Skeletal muscle cell (primary cell): ENCODE measurements around the gene NXPE2.
"Not testable (repeated sequence)": the region's sequence is repeated elsewhere in the genome, so short reads cannot be mapped to it uniquely, and the experiment has no call there.

Experiments
- DNase-seq: peaks from one replicate; pipeline ENCODE4 v3.0.0-alpha.2; 2010; ENCODE audit warnings: low read depth
- H3K4me3 ChIP-seq: 2 replicates; pipeline ENCODE4 v1.5.1; 2011; ENCODE audit warnings: low read depth, mild to moderate bottlenecking, control low read depth, low read length, moderate library complexity

NXPE2 gene

DNA sequence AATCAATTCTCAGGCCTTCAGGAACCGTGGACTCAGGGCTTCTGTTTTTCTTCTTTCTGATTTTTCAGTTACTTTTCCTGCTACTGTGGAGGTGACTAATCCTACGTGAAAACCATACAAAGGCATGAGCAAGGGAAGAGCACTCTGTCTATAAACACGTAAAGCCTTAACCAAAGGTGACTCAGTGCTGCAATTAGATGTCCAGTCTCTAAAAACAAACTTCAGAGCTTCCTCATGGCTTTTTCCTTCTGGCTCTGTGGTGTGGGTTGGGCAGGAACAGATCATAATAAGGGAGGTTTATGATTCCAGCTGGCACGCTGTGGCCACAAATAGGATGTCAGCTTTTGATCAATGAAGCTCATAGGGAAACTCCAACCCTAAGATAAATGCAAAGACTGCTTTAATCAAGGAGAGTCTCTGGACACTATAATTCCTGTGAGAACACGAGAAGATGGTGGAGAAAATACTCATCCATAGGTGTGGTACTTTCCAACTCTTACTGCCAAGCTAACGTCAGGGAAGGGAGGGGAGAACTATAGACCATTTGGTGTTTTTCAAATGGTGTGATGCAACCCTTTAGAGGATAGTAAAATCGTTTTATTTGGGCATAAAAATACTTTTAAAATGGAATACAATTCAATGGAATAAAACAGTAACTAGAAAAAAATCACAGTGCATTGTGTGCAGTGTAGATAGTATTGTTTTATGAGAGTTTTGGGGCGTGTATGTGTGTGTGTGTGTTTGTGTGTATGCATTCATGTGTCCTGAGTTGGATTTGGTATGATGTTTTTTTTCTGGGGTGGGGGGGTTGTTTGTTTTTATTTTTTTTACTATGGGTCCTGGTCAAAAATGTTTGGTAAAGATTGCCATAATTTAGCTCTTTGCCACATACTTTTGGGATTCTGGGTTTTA, at the start of gene NXPE2:
Gene NXPE2 (plus strand): TSS at position 403 of the 912 bp plus-strand sequence. CDS start 49 bp downstream, at position 452.
- H3K4me3 ChIP-seq = no peak within 1 kb of the TSS
- peak; percentile 6 for DNase-seq

DNA sequence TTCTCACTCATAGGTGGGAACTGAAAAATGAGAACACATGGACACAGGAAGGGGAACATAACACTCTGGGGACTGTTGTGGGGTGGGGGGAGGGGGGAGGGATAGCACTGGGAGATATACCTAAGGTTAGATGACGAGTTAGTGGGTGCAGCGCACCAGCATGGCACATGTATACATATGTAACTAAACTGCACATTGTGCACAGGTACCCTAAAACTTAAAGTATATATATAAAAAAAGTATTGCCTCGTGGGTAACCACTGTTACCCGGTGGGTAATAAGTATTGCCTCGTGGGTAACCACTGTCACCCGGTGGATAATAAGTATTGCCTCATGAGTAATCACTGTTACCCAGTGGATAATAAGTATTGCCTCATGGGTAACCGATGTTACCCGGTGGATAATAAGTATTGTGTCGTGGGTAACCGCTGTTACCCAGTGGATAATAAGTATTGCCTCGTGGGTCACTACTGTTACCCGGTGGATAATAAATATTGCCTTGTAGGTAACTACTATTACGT, 46.8 kb upstream of the NXPE2 start:
- DNase-seq, H3K4me3 ChIP-seq: not testable (repeated sequence)

DNA sequence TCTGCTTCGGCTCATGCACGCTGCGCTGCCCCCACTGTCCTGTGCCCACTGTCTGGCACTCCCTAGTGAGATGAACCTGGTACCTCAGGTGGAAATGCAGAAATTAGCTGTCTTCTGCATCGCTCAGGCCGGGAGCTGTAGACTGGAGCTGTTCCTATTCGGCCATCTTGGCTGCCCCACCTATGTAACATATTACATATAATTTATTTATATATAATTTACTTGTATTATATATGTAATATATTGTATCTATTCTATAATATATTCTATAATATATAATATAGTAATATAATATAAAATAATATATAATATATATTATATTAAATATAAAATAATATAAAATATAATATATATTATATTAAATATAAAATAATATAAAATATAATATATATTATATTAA, 38.9 kb upstream of the NXPE2 start:
- DNase-seq, H3K4me3 ChIP-seq: not testable (repeated sequence)

DNA sequence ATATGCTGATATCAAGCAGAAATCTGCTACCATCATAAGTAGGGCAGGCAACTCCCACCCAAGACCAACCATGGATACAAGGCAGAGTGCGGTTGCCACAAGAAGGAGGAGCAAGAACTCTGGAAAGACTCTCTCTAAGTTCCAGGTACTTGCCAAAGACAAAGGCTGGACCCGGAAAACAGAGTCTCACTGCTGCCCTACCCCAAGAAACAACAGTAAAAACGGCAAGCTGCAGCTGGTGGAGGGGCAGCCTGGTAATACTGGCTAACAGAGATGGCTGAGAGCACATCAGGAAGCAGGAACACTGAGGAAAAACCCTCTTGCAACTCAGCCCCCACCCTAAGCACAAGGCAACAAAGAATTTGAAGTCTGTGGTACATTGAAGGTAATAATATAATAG, 27.7 kb upstream of the NXPE2 start:
- no peak for DNase-seq
- H3K4me3 ChIP-seq = no peak overlapping the region

DNA sequence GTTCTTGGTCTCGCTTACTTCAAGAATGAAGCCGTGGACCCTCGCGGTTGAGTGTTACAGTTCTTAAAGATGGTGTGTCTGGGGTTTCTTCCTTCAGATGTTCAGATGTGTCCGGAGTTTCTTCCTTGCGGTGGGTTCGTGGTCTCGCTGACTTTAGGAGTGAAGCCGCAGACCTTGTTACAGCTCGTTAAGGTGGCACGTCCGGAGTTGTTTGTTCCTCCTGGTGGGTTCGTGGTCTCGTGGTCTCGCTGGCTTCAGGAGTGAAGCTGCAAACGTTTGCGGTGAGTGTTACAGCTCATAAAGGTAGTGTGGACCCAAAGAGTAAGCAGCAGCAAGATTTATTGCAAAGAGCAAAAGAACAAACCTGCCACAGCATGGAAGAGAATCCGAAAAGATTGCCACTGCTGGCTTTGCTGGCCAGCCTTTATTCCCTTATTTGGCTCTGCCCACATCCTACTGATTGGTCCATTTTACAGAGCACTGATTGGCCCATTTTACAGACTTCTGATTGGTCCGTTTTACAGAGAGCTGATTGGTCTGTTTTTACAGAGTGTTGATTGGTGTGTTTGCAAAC, 27.1 kb upstream of the NXPE2 start:
- no peak for DNase-seq
- no peak overlapping the region for H3K4me3 ChIP-seq

DNA sequence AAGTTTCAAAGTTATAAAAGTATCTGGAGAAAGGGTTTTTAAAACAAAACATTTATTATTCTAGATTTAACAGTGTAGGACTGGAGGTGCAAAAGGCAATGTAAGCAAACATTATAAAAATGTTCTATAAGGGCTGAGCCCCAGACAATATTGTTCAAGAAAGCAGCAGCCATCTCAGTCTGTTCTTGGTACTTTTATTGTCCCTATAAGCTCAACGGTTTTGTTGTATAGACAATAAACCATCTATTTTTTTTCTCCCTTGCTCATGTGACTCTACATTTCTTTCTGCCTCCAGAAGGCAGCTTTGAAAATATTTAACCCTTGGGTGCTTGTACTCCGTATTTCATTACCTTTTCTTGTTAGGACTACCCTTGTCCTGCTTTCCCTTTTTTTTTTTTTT, 25.2 kb upstream of the NXPE2 start:
- DNase-seq = no peak
- no peak overlapping the region for H3K4me3 ChIP-seq

DNA sequence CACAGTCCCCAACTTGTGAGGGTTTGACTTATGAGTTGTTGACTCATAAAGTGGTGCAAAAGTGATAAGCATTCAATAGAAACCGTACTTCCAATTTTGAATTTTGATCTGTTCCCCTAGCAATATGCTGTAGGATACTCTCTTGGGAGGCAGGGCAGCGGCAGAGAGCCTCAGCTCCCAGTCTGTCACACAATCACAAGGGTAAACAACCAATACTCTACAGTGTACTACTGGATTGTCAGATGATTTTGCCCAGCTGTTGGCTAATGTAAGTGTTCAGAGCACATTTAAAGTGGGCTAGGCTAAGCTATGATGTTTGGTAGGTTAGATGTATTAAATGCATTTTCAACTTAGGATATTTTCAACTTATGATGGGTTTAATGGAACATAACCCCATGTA, 13.7 kb upstream of the NXPE2 start:
- no peak for DNase-seq
- H3K4me3 ChIP-seq = no peak overlapping the region

DNA sequence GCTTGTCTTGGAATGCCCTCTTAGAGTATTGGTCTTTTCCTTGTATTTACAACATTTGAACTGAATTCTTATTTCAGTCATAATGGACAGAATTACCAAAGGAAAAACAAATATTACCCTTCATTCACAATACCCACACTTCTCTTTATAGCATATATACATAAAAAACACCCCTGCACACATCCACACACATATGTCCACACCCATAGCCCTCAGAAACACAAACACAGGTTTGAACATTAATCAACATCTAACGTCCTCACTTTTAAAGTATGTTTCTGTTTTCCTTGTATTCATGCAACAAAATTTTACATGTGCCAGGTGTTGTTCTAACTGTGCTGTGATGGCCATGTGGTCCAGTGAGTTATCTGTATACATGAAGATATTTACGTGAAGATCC, 11.6 kb upstream of the NXPE2 start:
- DNase-seq = no peak

DNA sequence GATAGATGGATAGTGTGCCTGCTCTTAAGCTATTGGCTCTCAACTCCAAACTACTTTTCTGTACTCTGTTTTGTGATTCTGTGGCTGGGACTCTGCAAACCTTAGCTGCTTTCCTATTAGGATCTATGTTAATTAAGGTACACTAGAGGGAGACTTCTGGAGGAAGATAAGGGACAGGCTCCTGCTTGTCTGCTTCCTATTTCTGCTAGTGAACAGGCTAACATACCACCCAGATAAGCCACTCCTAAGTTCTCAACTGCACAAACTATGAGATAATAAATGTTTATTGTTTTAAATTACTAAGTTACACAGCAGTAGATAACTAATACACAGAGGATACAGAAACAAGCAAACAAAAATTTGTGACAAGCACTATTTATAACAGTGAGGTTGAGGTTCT, 10.2 kb upstream of the NXPE2 start:
- H3K4me3 ChIP-seq = no peak overlapping the region
- no peak for DNase-seq

More for the DNA sequence above, 11.6 kb upstream of the NXPE2 start:
- no peak overlapping the region for H3K4me3 ChIP-seq

DNA sequence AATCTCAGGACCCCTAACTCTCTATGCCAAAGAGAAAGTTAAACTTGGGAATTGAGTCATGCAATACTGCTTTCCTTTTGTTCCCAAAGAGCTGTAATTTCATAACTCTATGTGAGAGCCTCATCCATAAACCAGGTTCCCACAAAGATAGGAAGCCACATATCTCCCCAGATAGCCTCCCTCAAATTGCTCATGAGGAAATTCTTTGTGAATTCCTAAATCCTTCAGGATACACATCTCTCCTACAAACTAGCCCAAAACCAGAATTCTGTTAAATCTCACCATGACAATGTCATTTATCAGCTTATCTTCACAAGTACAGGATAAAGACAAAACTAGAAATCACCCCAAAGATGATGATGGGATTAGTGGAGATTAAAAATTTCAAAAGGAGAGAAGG, 4.7 kb upstream of the NXPE2 start:
- H3K4me3 ChIP-seq = no peak overlapping the region
- no peak for DNase-seq

DNA sequence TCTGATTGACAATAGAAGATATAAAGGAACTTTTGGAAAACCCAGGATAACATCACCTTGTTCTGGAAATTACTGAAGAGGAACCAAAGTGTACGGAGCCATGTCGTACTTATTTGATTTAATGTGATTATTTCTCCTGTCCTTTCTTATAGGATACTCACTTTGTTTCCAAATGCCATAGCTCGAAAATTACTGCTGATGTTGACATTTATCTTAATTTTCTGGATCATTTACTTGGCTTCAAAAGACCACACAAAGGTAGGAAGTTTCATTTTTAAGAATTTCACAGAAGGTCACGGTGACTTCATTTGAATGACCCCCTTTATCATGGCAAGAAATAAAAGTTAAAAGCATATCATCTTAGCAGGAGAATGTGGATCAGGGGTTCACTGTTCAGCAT, 1.2 kb downstream of the NXPE2 start:
- DNase-seq = no peak
- no peak overlapping the region for H3K4me3 ChIP-seq

DNA sequence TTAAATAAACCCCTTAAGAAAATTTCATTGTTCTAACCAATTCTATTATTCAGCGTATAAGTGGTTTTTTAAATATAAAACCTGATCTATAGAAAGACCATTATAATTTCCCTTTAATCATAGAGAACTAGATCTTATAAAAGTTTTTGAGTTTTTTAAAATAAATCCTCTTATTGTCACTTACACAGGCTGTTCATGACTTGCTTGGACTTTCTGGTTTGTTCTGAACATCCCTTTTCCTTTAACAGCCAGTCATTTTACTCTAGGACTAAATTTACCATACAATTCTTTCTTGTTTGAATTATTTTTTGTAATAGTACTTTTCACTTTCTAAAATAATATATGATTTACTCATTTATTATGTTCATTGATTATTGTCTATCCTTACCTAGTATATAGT, 4.7 kb downstream of the NXPE2 start:
- no peak overlapping the region for H3K4me3 ChIP-seq
- no peak for DNase-seq

DNA sequence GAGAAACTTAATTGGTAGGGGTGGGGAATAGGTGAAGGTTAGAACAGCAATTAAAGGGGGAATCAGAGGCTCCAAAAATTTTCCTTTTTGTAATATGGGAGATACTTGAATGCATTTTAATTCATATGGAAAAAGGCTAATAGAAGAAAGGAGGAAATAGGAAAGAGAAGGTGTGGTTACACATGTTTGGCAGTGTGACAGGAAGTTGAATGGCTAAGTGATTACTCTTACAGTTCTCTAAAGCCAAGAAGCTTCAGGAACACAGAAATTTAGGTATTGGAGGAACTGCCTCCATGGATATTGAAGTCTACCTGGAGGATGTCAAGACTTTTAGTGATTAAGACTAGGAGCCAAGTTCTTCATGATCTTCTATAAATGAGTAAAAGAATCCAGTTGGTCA, 6.3 kb downstream of the NXPE2 start:
- DNase-seq = no peak
- no peak overlapping the region for H3K4me3 ChIP-seq

DNA sequence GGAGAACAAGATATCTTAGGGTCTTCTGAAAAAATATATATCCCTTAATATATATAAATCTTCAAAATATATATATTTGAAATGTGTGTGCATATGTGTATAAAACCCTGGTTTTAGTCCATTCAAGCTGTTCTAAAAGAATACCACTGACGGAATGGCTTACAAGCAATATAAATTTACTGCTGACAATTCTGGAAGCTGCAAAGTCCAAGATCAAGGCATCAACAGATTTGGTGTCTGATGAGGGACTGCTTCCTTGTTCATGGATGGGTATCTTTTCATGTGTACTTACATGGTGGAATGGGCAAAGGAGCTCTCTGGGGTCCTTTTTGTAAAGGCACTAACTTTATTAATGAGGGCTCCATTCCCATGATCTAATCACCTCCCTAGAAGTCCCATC, 6.8 kb downstream of the NXPE2 start:
- DNase-seq = no peak

DNA sequence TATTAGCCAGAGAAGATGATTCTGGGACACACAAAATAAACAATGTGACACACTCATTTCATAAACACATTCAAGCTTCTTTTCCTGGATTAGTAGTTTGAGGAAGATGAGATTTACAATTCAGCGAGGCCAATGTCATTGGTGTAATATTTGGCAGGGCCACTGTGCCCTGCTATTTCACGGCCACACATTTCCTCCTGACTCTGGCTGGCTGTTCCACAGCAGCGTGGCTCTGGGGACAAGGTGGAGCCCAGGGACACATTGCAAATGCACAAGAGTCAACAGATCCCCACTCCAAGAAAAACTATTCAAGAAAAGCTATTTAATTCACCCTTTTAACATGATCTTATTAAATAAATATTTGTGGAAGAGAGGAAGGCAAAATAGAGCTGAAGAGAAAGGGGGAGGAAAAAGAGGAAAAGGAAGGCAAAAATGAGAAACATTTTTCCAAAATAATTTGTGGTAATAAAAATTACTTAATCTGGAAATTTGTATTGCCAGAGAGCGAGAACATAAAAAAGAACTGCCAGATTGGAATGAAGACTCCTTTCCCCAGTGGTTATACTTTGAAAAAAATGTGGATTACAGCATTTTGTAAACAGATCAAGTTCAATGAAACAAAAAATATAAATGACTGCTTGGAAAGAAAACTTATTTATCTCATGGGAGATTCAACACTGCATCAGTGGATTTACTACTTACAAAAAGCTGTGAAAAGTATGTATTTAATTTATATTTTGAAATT, 27.1 kb downstream of the NXPE2 start:
- no peak for DNase-seq
- H3K4me3 ChIP-seq = no peak overlapping the region

More for the DNA sequence above, 6.8 kb downstream of the NXPE2 start:
- H3K4me3 ChIP-seq = no peak overlapping the region

DNA sequence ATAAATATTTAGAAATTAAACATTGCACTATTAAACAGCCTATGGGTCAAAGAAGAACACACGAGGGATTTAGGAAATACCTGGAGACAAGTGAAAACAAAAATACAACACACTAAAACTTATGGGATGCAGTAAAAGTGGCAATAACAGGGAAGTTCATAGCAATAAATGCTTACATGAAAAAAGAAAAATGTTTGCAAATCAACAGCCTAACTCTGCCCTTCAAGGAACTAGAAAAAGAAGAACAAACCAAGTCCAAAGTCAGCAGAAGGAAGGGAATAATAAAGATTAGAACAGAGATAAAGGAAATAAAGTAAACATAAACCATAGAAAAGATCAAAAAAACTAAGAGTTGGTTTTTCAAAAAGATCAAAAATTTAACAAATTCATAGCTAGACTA, 31.6 kb downstream of the NXPE2 start:
- no peak for DNase-seq
- H3K4me3 ChIP-seq = no peak overlapping the region

DNA sequence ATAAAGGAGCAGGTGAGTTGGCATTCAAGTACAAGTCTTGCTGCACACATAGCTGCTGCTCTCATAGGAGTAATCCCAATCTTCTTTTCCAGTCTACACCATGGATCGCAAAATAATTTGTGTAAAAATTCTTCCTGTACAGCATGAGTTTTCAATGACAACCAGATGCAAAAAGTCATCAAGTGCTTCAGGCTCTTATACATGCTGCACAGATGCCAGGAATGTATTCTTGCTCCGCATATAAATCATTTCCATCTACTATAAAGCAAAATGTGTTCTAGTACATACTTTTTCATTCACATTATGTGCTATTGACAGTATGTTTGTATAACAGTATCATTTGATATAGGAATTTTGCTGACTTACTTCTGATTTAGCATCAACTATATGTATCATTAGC, 35.4 kb downstream of the NXPE2 start:
- H3K4me3 ChIP-seq = no peak overlapping the region
- DNase-seq = no peak

DNA sequence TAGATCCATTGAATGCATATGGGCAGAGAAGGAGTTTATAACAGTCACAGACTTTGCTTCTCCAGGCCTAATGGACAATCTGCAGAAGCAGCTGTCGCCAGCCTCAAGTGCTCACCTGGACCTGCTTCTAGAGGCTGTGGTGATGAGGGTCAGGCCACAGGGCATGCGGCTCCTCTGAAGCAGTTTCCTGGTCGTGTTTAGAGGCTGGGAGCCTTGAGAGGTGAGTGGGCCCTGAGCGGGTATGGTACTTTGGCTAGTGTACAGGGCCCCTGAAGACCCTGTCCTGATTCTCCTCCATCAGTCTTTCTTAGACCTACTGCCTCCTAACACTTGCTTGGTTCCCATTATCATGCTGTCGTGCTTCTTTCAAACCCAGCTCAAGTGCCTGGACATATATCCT, 41.2 kb downstream of the NXPE2 start:
- no peak overlapping the region for H3K4me3 ChIP-seq
- no peak for DNase-seq

DNA sequence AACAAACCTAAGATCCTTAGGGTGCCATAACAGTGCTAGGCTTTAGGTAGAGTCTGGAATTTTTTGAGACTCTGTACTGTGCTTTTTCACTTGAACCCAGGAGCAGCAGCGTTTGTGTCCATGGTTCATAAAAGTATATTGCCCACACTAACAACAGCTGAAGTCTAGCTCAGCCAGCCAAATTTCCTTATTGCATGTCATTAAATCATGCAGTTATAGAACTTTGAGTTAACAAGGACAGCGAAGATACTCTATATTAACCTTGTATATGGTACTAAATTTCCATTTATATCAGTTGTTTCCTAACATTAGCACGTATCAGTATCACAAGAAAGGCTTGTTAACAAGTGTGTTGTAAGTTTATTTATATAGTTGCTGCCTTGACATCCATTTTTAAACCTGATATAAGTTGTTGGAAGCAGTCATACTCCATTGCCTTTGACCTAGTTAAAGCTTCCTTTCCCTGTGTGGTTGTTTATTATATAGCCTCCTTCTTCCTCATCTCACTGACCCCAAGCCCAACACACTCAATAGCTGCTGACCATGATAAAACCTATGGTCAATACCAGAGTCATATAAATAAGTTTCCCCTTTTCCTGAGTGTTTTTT, 46.7 kb downstream of the NXPE2 start:
- no peak overlapping the region for H3K4me3 ChIP-seq
- no peak for DNase-seq

DNA sequence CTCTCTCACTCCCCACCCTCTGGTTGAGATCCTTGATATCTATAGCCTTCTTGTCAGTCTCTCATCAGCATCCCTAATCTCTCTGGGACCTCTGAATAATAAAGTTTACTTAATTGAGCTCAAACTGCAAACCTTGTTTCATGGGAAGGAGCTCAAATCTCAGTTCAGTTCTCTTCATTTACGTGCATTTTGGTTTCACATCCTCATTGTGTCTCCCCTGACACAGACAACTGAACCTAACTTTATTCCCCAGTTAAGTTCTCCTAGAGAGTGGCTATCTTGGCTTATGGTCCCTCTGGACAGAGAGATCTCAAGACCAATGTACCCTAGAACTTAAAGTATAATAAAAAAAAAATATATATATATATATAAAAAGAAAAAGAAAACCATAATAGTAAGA, 47.3 kb downstream of the NXPE2 start:
- no peak overlapping the region for H3K4me3 ChIP-seq
- no peak for DNase-seq
